Bronchial epithelial cell (primary cell): Measurements from ENCODE around the gene ATRN. TPM values are rescaled to one million over a fixed set of nuclear protein-coding genes. Genes with fewer than 3 reads are reported as not detected.
"Not testable (repeated sequence)": the region's sequence is repeated elsewhere in the genome, so short reads cannot be mapped to it uniquely, and the experiment has no call there.

ENCODE experiments used
- DNase-seq: peaks from one replicate; pipeline ENCODE4 v3.0.0-alpha.2; 2010; ENCODE audit warnings: low read depth
- FAIRE-seq: peaks from 2 replicates; lab custom pipeline; 2011; peaks lifted over from hg19 to GRCh38; lab: Jason Lieb, UNC
- H3K27me3 ChIP-seq: 2 replicates; pipeline ENCODE4 v1.5.1; 2011; ENCODE audit warnings: low read length; ENCODE audit not compliant: control insufficient read depth, insufficient read depth
- H3K36me3 ChIP-seq: 2 replicates; pipeline ENCODE4 v1.5.1; 2011; ENCODE audit warnings: low read length; ENCODE audit not compliant: control insufficient read depth, insufficient read depth
- H3K4me3 ChIP-seq: 2 replicates; pipeline ENCODE4 v1.5.1; 2011; ENCODE audit warnings: mild to moderate bottlenecking, low read depth, low read length, control low read depth
- total RNA-seq: library from RNA; depleted of rRNA; stranded (reverse); fragments of >200 nt; gene quantifications from 2 replicates; pipeline ENCODE4 v1.2.1, GENCODE V29; 2014
- TF ChIP-seq, protein P1 (sequence below): IDR thresholded peaks from 2 replicates; pipeline ENCODE4 v1.5.1; 2011; ENCODE audit warnings: mild to moderate bottlenecking, moderate library complexity, low read length, control low read depth, inconsistent platforms; ENCODE audit not compliant: insufficient read depth, severe bottlenecking

The ATRN gene
- total RNA-seq, 1 donor from 2014 or later: 50.0 TPM

DNA sequence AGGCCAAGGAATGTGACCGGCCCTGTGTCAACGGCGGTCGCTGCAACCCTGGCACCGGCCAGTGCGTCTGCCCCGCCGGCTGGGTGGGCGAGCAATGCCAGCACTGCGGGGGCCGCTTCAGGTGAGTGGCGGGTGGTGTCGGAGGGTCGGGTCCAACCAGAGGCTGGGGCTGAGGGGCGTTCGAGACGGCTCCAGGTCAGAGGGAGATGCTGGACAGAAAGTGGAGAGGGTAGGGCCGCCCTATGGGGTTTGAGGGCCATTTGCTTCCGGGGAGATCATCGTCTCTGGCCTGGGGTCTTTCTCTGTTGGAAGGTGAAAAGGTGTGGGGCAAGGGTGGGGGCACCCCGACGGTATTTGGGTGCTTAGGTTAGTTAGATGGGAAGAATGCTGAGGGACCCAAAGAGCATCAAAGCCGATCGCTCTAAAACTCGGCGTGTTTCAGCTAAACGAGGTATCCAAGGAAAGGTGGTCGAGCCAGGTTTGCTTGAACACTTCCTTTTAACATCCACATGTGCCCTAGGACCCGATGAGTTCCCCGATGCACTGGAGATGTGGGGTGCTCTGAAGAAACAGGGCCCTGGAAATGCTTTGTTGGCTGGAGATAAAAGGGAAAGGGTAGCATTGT, 691 bp downstream of the ATRN start:
- TF ChIP-seq, protein P1, sequence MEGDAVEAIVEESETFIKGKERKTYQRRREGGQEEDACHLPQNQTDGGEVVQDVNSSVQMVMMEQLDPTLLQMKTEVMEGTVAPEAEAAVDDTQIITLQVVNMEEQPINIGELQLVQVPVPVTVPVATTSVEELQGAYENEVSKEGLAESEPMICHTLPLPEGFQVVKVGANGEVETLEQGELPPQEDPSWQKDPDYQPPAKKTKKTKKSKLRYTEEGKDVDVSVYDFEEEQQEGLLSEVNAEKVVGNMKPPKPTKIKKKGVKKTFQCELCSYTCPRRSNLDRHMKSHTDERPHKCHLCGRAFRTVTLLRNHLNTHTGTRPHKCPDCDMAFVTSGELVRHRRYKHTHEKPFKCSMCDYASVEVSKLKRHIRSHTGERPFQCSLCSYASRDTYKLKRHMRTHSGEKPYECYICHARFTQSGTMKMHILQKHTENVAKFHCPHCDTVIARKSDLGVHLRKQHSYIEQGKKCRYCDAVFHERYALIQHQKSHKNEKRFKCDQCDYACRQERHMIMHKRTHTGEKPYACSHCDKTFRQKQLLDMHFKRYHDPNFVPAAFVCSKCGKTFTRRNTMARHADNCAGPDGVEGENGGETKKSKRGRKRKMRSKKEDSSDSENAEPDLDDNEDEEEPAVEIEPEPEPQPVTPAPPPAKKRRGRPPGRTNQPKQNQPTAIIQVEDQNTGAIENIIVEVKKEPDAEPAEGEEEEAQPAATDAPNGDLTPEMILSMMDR: no peak
- DNase-seq (no peak), FAIRE-seq (no peak)
- Histone ChIP-seq H3K36me3 (no peaks in the 10 kb centered on the region), H3K27me3 (no peaks in the 10 kb centered on the region), H3K4me3 (peak overlapping the region; percentile 64)

- TF ChIP-seq, protein P1: no peak
- Histone ChIP-seq H3K36me3 (no peaks in the 10 kb centered on the region), H3K27me3 (no peaks in the 10 kb centered on the region), H3K4me3 (peak overlapping the region; percentile 64)
- FAIRE-seq (no peak), DNase-seq (no peak)
Measured at GRCh38 chr20:3472105-3472504, 1.3 kb downstream of the ATRN start.

DNA sequence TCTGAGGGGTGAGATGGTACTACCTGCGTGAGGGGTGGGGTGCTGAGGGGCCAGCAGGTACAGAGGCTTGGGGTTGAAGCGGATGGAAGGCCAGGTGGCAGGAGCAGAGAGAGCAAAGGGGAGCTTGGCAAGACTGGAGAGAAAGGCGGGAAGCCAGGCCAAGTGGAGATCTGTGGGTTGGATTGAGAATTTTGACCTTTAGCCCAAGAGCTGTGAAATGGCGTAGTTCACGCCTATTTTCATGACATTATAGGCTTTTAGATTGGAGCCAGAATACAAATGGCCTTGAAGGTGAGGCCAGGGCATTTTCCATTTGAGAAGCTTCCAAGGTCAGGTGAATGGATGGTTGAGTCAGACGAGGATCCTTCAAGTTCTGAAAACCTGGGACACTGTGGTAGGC, 2.5 kb downstream of the ATRN start:
- Histone ChIP-seq H3K4me3 (no peak overlapping the region), H3K27me3 (no peaks in the 10 kb centered on the region), H3K36me3 (no peaks in the 10 kb centered on the region)
- TF ChIP-seq, protein P1: no peak
- DNase-seq (no peak), FAIRE-seq (no peak)

DNA sequence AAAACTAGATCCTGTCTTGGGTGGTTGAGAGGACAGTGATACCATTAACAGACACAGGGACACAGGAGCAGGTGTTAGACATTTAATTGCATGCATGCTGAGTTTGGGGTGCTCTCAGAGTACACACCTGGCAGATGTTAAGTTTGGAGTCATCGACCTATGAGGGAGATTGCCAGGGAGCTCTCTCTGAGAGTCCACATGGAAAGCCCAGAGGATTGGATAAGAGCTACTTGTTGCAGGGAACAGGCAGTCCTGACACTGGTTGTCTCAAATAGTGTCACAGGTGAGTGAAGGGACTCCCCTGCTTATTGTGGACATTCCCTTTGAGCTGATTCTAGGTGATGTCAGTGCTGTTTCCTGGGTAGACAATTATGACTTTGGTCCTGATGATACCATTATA, 3.1 kb downstream of the ATRN start:
- Histone ChIP-seq H3K27me3 (no peaks in the 10 kb centered on the region), H3K36me3 (no peaks in the 10 kb centered on the region), H3K4me3 (no peak overlapping the region)
- TF ChIP-seq, protein P1: no peak
- DNase-seq (no peak), FAIRE-seq (no peak)

DNA sequence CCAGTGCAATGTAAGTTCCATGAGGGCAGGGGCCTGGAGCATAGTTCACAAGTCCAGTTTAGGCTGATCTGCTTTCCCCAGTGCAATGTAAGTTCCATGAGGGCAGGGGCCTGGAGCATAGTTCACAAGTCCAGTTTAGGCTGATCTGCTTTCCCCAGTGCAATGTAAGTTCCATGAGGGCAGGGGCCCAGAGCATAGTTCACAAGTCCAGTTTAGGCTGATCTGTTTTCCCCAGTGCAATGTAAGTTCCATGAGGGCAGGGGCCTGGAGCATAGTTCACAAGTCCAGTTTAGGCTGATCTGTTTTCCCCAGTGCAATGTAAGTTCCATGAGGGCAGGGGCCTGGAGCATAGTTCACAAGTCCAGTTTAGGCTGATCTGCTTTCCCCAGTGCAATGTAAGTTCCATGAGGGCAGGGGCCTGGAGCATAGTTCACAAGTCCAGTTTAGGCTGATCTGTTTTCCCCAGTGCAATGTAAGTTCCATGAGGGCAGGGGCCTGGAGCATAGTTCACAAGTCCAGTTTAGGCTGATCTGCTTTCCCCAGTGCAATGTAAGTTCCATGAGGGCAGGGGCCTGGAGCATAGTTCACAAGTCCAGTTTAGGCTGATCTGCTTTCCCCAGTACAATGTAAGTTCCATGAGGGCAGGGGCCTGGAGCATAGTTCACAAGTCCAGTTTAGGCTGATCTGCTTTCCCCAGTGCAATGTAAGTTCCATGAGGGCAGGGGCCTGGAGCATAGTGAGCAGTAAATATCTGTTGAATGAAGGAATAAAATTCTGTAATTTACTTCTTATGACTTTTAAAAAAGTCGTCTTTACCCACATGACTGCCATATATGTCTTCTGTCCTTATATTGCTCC, 6.4 kb downstream of the ATRN start:
- not testable (repeated sequence) for H3K36me3 ChIP-seq, H3K27me3 ChIP-seq, FAIRE-seq, H3K4me3 ChIP-seq, DNase-seq

DNA sequence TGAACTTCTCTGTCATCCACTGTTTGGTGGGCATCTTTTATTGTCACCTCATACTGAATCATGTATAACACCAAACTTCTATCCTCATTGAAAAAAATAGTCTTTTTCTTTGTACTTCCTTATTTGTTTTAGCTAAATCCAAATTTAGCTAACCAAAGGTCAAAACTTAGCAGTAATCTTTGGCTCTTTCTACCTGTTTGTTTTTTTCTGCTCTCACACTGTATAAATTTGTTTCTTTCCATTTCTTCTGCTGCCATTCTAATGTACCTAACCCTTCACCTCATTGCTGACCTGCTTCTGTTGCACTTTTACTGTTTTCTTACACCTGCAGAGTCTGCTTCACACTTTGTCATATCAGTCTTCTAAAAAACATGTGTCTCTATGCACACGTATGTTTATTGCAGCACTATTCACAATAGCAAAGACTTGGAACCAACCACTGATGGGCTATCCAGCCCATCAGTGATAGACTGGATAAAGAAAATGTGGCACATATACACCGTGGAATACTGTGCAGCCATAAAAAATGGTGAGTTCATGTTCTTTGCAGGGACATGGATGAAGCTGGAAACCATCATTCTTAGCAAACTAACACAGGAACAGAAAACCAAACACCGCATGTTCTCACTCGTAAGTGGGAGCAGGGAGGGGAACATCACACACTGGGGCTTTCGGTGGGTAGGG, 7.2 kb downstream of the ATRN start:
- FAIRE-seq (no peak), DNase-seq (no peak)
- H3K36me3 ChIP-seq: peaks cover 3% of the 10 kb centered on the region
- TF ChIP-seq, protein P1: no peak
- no peak overlapping the region for H3K4me3 ChIP-seq
- no peaks in the 10 kb centered on the region for H3K27me3 ChIP-seq
